Right ventricle myocardium inferior (tissue), 1 donor: ENCODE results near the gene CHD5. TPM values are rescaled to one million over a fixed set of nuclear protein-coding genes. Genes with fewer than 3 reads are reported as not detected.

Source experiments
- ATAC-seq: fragments of 200-7000 bp; cut with Tn5 transposase; one replicate; pipeline ENCODE4 v1.9.1; 2020; ENCODE audit warnings: mild to moderate bottlenecking, moderate library complexity
- DNase-seq: peaks from one replicate; pipeline ENCODE4 v3.0.0; 2021; ENCODE audit errors: missing footprints
- intact Hi-C: fragments of 100-400 bp; cut with DNase I; formaldehyde crosslinking; loops from one replicate; pipeline ENCODE4 v1.11.0; 2022
- total RNA-seq: library from RNA; stranded (reverse); fragmentation: NEBNext Ultra II Directional; extraction: Animal tissue kit (Norgen Biotek cat#: 25700); gene quantifications from one replicate; pipeline ENCODE4 v1.2.1, GENCODE V29; 2021
- donor health status: DM: no; HTN: yes; CAD: no; lungs with severe emphysema.

The CHD5 gene
- total RNA-seq, 1 donor from 2014 or later, result 0.05 TPM

DNA sequence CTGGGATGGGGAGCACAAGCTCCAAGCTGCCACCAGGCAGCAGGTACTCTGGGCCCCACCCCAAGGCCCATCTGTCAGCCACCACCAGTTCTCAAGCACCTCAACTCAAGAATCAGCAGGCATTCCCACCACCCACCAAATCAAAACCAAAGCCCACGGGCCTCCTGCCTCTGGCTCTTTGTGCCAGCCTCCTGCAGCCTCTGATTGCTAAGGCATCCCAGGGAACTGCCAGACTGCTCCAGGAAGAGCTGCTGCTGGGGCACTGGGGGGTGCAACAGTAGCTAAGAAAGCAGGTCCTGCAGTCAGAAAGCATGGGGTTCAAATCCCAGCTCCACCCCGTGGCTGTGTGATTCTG lies 34.7 kb downstream of the CHD5 start:
- ATAC-seq, result no peak
- DNase-seq, result no peak
- intact Hi-C loops, result no loop called here

DNA sequence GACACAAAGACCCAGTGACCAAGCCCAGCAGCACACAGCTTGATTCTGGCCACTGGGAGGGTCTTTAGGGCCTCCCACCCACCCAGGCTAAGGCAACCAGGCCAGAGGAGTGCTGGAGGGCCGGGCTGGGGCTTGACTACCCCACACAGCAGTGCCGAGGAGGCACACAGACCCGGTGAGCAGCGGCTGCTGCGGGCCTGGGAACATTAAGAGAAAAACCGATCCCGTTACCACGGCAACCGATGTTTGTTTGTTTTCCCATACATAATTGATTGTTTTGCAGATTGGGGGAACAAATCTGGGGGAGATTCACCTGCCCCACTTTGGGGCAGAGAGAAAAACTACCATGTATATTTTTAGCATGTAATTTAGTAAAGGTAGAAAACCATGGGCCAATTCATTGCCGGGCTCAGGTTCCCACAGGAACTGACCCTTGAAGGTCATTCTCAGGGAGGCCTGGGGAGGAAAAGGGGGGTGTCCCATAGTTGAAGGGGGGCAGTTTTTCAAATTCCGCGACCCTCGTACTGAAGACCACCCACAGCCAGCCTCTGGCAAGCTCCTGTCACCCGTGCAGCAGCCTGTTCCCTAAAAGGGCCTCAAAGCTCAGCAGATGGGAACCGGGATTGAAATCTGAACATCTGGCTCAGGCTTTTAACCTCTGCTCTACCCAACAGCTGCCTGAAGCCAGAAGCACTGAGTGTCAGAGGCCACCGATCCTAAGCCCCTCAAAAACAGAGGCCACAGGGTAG lies 35.3 kb downstream of the CHD5 start:
- DNase-seq (no peak), ATAC-seq (no peak)
- intact Hi-C loops, result no loop called here

GRCh38 chr1:6144175-6144574 lies 35.9 kb downstream of the CHD5 start:
- ATAC-seq (no peak), DNase-seq (no peak)
- intact Hi-C loops, result no loop called here

DNA sequence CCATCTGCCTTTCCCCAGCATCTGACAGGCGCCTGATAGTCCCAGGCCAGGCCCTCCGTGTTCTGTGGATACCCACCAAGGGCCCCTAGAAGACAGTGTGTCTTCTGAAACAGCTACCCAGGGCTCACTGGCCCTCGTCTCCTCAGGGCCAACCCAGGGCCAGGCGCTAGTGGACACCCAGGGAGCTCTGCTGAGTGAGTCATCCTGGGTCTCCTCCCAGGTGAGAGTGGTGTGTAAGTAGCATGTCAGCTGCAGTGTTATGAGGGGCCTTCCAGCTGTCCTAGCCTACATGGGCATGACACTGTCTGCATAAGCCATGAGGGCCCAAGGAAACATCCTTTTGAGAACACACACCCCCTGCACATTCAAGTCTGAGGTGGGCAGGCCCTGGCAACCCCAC lies 36.7 kb downstream of the CHD5 start:
- DNase-seq, result no peak
- ATAC-seq, result no peak
- intact Hi-C loops, result no loop called here

DNA sequence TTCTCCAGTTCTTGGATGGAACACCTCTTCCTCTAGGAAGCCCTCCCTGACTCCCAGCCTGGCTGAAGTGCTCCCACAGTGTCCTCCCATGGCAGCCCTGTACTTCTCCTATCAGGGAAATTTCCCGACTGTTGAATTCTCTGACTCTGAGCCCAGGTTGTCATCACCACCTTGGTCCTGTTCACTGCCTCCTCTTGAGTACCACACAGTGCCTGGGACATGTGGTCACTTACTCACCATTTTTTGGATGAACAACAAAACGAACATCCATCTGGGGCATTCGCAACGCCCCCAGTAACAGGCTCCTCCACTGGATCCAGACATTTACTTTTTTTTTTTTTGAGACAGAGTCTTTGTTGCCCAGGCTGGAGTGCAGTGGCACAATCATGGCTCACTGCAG lies 37.4 kb downstream of the CHD5 start:
- intact Hi-C loops, result no loop called here
- no peak for ATAC-seq
- DNase-seq, result no peak

- intact Hi-C loops, result no loop called here
- ATAC-seq (no peak), DNase-seq (peak; percentile 37)
These were observed 38.0 kb downstream of the CHD5 start for GRCh38 chr1:6142036-6142621.

- DNase-seq (peak; percentile 21), ATAC-seq (no peak)
- intact Hi-C loops, result no loop called here
These were observed 38.5 kb downstream of the CHD5 start for GRCh38 chr1:6141592-6141991.

GRCh38 chr1:6140413-6140812 lies 39.7 kb downstream of the CHD5 start:
- ATAC-seq, result no peak
- intact Hi-C loops, result no loop called here
- DNase-seq, result peak; percentile 27

GRCh38 chr1:6137758-6138157 lies 42.4 kb downstream of the CHD5 start:
- DNase-seq (peak; percentile 9), ATAC-seq (no peak)
- intact Hi-C loops, result no loop called here

DNA sequence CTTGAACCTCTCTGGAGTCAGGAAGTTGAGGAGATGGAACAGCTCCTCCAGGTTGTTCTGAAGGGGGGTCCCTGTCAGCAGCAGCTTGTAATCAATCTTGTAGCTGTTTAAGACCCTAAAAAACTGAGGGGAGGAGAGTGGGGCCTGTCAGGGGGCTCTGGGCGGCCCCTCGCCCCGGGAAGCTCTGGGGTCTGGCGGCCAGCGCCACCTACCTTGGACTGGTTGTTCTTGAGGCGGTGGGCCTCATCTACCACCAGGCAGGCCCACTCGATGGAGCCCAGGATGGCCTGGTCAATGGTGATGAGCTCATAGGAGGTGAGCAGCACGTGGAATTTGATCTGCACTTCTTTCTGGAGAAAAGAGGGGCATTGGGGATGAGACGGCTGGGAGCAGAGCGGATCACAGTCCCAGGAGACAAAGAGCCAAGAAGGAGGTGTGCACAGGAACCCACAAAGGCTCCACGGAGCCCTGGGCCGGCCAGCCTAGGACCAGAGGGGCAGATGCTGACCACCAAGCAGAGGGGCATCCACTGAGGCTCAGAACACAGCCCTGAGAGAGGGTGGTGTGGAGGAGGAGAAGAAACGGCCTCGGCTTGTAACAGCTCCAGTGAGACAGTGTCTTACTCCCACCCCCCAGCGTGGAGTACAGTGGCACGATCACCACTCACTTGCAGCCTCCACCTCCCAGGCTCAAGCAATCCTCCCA lies 43.5 kb downstream of the CHD5 start:
- intact Hi-C loops, result no loop called here
- peak; percentile 50 for DNase-seq

DNA sequence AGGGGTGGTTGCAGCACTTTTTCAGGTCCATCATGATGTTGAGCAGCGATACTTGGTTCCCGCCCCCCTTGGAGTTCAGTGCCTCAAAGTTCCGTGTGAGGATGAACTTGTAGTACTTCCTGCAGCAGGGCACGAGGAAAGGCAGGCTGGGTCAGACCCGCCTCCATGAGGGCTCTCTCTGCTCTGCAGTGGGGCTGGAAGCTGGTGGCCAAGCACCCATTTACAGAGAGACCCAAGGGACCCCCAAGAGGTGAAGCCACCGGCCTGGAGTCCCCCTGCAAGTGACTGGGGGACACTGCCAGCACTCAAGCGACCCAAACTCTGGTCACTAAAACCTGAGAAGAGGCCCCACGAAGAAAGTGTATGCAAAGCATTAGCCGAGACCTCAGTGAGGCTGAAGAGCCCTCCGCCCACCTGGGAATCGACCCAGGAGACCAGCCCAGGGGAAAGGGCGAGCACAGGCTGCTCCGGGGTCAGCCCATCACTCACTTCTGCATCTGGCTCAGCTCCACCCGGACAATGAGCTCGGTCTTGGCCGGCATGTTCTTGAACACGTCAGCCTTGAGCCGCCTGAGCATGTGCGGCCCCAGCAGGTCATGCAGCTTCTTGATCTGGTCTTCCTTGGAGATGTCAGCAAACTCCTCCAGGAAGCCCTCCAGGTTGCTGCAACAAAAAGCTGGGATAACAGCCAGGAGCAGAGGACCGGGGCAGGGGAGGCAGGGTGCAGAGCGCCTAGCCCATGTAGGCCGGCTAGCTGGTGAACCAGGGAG lies 45.2 kb downstream of the CHD5 start:
- peak; percentile 45 for DNase-seq
- intact Hi-C loops, result no loop called here
- ATAC-seq, result no peak

More for the DNA sequence above, 43.5 kb downstream of the CHD5 start:
- ATAC-seq, result no peak

DNA sequence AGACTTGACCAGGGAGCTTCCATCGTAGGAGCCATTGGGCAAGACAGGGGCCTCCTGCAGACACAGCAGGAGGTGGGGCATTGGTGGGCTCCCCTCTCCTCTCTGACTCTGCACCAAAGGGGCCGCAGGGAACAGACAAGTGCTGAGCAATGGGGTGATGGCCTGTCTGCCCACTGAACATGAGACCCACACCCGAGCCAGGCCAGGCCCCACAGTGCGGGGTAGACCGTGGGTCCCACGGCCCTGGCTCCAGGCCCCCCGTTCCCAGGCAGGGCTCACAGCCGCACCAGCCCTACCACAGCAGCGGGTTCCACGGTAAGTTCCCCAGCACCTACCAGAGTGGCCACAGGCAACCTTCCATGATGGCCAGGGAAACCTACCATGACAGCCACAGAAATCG lies 45.9 kb downstream of the CHD5 start:
- ATAC-seq, result no peak

GRCh38 chr1:6133146-6133895 lies 46.8 kb downstream of the CHD5 start:
- ATAC-seq (no peak), DNase-seq (peak; percentile 11)
- intact Hi-C loops, result no loop called here

More for the DNA sequence above, 45.9 kb downstream of the CHD5 start:
- DNase-seq, result peak; percentile 32
- intact Hi-C loops, result no loop called here

- no peak for DNase-seq
- ATAC-seq, result no peak
- intact Hi-C loops, result no loop called here
These were observed 48.6 kb downstream of the CHD5 start for GRCh38 chr1:6131561-6131960.

- DNase-seq (no peak), ATAC-seq (no peak)
- intact Hi-C loops, result no loop called here
These were observed 49.5 kb downstream of the CHD5 start for GRCh38 chr1:6130596-6130995.

DNA sequence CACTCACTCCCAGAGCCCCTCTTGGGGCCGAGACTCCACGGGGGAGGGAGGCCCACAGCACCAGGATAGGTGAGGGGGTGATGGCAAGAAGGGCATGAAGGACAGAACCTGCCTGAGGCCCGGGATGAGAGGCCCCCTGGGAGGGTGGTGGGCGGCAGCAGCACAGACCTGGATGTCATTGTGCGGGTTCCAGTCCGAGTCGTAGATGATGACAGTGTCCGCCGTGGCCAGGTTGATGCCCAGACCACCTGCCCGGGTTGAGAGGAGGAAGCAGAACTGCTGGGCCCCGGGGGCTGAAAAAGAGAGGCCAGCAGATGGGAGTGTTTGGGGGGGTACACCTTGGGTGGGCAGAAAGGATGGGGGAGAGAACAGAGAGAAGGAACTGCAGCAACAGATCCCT lies 50.1 kb downstream of the CHD5 start:
- intact Hi-C loops, result no loop called here
- DNase-seq (no peak), ATAC-seq (no peak)

- intact Hi-C loops, result no loop called here
- ATAC-seq (no peak), DNase-seq (peak; percentile 26)
These were observed 50.8 kb downstream of the CHD5 start for GRCh38 chr1:6129313-6129712.

GRCh38 chr1:6128276-6129081 lies 51.6 kb downstream of the CHD5 start:
- ATAC-seq (no peak), DNase-seq (peak; percentile 23)
- intact Hi-C loops, result no loop called here
